Stimulated activated CD4-positive, alpha-beta T cell treated with anti-CD3 and anti-CD28 coated beads, Interleukin-1b, Interleukin-23, amount 100 ng/mL, for 4 hours (primary cell): Measurements from ENCODE around the gene SLC49A4.

Experiments
- DNase-seq, 2 donors: peaks; one replicate each; pipeline ENCODE4 v3.0.0-alpha.2; 2020; ENCODE audit warnings: low read depth in 2 of 2

SLC49A4 gene

GRCh38 chr3:122930063-122930997 lies 135.5 kb downstream of the SLC49A4 start:
- DNase-seq, result no peak
